Myocyte (in vitro differentiated cells): ENCODE measurements around the gene NANP. TPM values are rescaled to one million over a fixed set of nuclear protein-coding genes. Genes with fewer than 3 reads are reported as not detected.

Source experiments
- DNase-seq: peaks from one replicate; pipeline ENCODE4 v3.0.0-alpha.2; 2012; ENCODE audit warnings: low read depth
- total RNA-seq: library from RNA; depleted of rRNA; stranded (reverse); fragments of >200 nt; gene quantifications from 2 replicates; pipeline ENCODE4 v1.2.3, GENCODE V29; 2014

NANP gene
- total RNA-seq, 1 donor from 2014 or later, result 9.9 TPM

DNA sequence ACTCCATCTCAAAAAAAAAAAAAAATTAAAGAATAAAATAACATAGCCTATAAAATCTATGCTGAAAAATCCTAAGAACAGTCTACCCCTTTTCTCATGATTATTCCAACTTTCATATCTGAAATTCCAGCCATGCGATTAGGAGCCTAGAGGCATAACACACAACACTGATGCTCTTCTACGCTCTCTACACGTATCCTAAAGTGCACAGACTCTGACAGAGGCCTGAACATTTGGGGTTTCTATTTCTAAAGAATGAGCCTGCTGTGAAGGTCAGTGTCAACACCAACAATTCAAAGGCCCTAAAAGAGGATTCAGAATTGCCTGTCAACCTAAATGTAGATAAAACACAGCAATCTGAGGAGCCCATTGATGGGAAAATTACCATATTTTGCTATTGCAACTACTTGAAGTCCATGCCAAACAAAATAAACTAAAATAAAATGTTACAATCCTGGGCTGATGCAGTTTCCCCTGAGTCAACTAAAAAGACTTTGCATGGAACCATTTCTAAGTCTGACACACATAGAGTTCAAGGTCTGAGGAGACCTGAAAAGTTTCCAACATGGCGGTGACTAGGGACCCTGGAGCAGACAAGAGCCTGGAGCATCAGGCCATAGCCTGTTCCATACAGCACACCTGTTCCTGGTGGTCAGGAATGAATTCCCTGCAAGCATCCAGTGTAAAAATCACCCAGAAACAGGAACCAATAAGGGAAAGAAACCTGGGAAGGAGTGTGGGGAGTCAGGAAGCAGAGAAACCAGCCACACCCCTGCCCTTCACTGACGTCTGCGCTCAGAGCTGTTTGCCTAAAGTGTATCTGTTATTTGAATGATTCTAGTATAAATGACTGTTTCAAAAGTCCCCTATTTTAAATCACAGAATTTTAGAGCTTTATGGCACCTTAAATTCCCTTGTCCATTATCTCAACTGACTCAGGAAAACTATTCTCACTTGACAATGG lies 50.2 kb downstream of the NANP start:
- no peak for DNase-seq

DNA sequence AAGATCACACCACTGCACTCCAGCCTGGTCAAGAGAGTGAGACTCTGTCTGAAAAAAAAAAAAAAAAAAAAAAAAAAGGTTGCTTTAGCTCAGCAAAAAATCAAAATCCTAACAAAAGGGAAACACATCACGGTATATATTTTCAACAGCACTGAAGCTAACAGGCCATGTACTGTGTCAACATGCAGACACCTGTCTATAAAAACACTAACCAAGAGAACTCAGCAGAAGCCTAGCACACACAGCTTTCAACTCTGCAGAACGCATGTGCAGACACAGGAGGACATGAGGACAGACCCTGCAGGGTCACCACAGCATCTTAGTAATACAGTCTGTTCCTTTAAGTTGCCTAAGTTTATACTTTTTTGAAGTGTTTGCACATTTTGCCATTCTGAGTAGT lies 52.0 kb downstream of the NANP start:
- DNase-seq, result no peak

DNA sequence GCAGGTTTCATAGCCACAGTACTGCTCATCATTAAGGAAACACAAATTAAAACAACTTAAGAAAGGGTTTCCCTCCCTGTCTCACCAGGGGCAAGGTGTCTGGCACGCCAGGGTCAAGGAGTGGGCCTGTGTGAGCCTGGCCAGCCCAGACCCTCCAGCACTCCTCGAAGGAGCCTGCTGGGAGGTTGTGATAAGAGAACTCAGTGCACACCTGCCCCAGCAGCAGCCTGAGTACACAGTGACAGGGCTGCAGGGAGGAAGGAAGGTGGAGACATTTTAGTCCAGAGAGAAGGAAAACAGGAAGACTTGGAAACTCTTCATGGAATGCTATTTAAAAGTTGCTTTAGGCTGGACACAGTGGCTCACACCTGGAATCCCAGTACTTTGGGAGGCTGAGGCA lies 52.6 kb downstream of the NANP start:
- DNase-seq, result no peak

DNA sequence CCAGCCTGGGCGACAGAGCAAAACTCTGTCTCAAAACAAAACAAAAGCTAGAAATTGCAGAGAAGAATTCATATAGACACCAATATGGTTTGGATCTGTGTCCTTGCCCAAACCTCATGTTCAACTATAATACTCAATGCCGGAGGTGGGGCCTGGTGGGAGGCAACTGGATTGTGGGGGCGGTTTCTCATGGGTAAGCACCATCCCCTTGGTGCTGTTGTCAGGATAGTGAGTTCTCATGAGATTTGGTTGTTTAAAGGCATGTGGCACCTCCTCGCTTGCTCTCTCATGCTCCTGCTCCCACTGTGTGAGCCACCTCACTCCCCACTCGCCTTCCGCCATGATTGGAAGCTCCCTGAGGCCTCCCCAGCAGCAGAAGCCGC lies 53.7 kb downstream of the NANP start:
- no peak for DNase-seq

DNA sequence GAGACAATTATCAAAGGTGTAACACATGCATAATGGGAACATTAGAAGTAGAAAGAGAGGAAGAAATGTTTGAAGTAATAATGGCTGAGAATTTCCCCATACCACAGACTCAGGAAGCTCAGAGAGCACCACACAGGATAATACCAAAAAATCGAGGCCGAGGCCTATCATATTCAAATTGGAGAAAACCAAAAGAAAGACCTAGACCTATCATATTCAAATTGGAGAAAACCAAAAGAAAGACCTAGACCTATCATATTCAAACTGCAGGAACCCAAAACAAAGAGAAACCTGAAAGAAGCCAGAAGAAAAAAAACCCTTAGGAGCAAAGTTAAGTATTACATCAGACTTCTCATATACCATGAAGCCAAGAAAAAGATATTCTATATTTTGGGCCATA lies 56.5 kb downstream of the NANP start:
- DNase-seq, result no peak

DNA sequence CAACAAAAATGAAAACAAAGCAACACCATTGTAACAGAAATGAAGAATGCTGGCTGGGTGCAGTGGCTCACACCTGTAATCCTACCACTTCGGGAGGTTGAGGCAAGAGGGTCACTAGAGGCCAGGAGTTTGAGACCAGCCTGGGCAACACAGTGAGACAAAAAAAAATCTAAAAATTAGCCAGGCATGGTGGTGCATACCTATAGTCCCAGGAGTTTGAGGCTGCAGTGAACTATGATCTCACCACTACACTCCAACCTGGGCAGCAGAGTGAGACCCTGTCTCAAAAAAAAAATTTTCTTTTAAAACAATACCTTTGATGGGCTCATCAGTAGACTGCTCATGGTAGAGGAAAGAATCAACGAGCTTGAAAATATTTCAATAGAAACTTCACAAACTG lies 57.0 kb downstream of the NANP start:
- no peak for DNase-seq

DNA sequence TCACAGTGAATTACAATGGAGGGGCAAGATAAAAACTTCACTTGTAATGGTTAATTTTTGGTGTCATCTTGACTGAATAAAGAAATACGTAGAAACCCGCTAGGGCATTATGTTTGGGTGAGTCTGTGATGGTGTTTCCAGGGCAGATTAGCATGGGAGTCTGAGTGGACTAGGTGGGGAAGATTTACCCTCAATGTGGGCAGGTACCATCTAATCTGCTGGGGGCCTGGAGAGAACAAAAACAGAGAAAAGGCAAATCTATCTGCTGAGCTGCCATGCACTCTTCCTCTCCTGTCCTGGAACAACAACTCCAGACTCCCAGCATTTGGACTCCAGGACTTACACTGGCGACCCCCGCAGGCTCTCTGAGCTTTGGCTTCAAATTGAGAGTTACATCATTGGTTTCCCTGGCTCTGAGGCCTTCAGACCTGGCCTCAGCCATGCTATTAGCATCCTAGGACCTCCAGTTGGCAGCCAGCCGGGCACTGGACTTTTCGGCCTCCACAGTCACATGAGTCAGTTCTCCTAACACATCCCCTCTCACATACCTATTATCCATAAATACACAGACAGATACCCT lies 58.1 kb downstream of the NANP start:
- DNase-seq, result no peak

DNA sequence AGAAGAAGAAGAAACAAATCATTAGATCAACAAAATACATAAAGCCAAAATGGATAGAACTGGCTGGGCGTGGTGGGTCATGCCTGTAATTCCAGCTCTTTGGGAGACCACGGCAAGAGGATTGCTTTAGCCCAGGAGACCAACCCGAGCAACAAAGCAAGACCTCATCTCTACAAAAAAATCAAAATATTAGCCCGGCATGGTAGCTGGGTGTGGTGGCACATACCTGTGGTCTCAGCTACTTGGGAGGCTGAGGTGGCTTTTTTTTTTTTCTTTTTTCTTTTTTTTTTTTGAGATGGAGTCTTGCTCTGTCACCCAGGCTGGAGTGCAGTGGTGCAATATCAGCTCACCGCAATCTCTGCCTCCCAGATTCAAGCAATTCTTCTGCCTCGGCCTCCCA lies 59.9 kb downstream of the NANP start:
- no peak for DNase-seq

DNA sequence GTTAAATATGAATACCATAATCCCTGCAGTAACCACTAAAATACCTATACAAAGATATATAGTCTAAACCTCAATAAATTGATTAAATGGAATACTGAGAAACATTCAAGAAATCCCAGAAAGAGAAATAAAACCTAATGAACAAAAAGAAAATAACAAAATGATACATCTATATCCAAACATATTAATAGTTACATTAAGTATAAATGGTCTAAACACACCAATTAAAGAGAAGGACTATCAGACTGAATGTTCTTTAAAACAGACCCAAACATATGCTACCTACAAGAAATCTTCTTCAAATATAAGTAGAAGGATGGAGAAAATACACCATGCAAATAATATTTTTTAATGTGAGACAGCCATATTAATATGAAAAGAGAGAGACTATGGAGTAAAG lies 60.5 kb downstream of the NANP start:
- DNase-seq, result no peak

Other genes with a start within 250 kb of the NANP start
- gene ABHD12, start 233.2 kb downstream of the NANP start, total RNA-seq, result 36.1 and 40.4 TPM in 2 replicates
- 2.2 and 3.0 TPM in 2 replicates for gene GINS1, start 216.3 kb downstream of the NANP start, total RNA-seq
- 4.7 and 6.3 TPM in 2 replicates for gene NINL, start 38.5 kb downstream of the NANP start, total RNA-seq
- gene ZNF337, start 72.8 kb upstream of the NANP start, total RNA-seq, result 15.1 and 15.7 TPM in 2 replicates